ENCODE results near the gene TTC5.
"Not testable (repeated sequence)": the region's sequence is repeated elsewhere in the genome, so short reads cannot be mapped to it uniquely, and the experiment has no call there.

TTC5 gene
- total RNA-seq: 22.6 to 45.5 reads per million in 2 experiments

- peak; percentile 86 for DNase-seq (ENCODE audit: low read depth)
Measured at GRCh38 chr14:20305265-20306078, at the start of gene TTC5. Gene TTC5, minus strand, starts transcription at chr14:20305951. Its CDS starts 14 bp downstream, at chr14:20305937.

- no peak for DNase-seq (ENCODE audit: low read depth)
Measured at GRCh38 chr14:20350860-20351259, 45.1 kb upstream of the TTC5 start.

- DNase-seq (ENCODE audit: low read depth): no peak
Measured at GRCh38 chr14:20350282-20350681, 44.5 kb upstream of the TTC5 start.

- DNase-seq (ENCODE audit: low read depth): no peak
Measured at GRCh38 chr14:20347747-20348146, 42.0 kb upstream of the TTC5 start.

GRCh38 chr14:20346713-20347112 lies 41.0 kb upstream of the TTC5 start:
- no peak for DNase-seq (ENCODE audit: low read depth)

- DNase-seq (ENCODE audit: low read depth): no peak
Measured at GRCh38 chr14:20345366-20345765, 39.6 kb upstream of the TTC5 start.

- no peak for DNase-seq (ENCODE audit: low read depth)
Measured at GRCh38 chr14:20343862-20344220, 38.1 kb upstream of the TTC5 start.

GRCh38 chr14:20343092-20343861 lies 37.5 kb upstream of the TTC5 start, which contains the start of gene PARP2:
Gene PARP2, plus strand, starts transcription at chr14:20343635. Its CDS starts 7 bp downstream, at chr14:20343642.
- DNase-seq (ENCODE audit: low read depth): peak; percentile 85

GRCh38 chr14:20341646-20342045 lies 35.9 kb upstream of the TTC5 start:
- no peak for DNase-seq (ENCODE audit: low read depth)

GRCh38 chr14:20341032-20341431 lies 35.3 kb upstream of the TTC5 start:
- not testable (repeated sequence) for DNase-seq (ENCODE audit: low read depth)

- no peak for DNase-seq (ENCODE audit: low read depth)
Measured at GRCh38 chr14:20334017-20334416, 28.3 kb upstream of the TTC5 start.

GRCh38 chr14:20333494-20333841 lies 27.7 kb upstream of the TTC5 start:
- DNase-seq (ENCODE audit: low read depth): no peak

GRCh38 chr14:20332788-20333493 lies 27.2 kb upstream of the TTC5 start, which contains the start of gene CCNB1IP1:
Gene CCNB1IP1, minus strand, starts transcription at chr14:20333279. Its CDS starts 16,756 bp downstream, at chr14:20316523.
- peak; percentile 41 for DNase-seq (ENCODE audit: low read depth)

GRCh38 chr14:20332431-20332787 lies 26.7 kb upstream of the TTC5 start:
- no peak for DNase-seq (ENCODE audit: low read depth)

GRCh38 chr14:20331053-20331613 lies 25.4 kb upstream of the TTC5 start:
- no peak for DNase-seq (ENCODE audit: low read depth)

- no peak for DNase-seq (ENCODE audit: low read depth)
Measured at GRCh38 chr14:20329355-20329754, 23.6 kb upstream of the TTC5 start.

- no peak for DNase-seq (ENCODE audit: low read depth)
Measured at GRCh38 chr14:20328705-20329104, 23.0 kb upstream of the TTC5 start.

GRCh38 chr14:20327005-20327869 lies 21.5 kb upstream of the TTC5 start:
- no peak for DNase-seq (ENCODE audit: low read depth)

- no peak for DNase-seq (ENCODE audit: low read depth)
Measured at GRCh38 chr14:20317720-20318119, 12.0 kb upstream of the TTC5 start.

GRCh38 chr14:20314026-20314425 lies 8.3 kb upstream of the TTC5 start:
- DNase-seq (ENCODE audit: low read depth): no peak

- DNase-seq (ENCODE audit: low read depth): no peak
Measured at GRCh38 chr14:20306079-20306423, 300 bp upstream of the TTC5 start.
